Measurements from ENCODE around the gene PPIG. TPM values are rescaled to one million over a fixed set of nuclear protein-coding genes. Genes with fewer than 3 reads are reported as not detected.

Gene PPIG
- 14.1 and 20.7 TPM in 2 replicates for total RNA-seq

DNA sequence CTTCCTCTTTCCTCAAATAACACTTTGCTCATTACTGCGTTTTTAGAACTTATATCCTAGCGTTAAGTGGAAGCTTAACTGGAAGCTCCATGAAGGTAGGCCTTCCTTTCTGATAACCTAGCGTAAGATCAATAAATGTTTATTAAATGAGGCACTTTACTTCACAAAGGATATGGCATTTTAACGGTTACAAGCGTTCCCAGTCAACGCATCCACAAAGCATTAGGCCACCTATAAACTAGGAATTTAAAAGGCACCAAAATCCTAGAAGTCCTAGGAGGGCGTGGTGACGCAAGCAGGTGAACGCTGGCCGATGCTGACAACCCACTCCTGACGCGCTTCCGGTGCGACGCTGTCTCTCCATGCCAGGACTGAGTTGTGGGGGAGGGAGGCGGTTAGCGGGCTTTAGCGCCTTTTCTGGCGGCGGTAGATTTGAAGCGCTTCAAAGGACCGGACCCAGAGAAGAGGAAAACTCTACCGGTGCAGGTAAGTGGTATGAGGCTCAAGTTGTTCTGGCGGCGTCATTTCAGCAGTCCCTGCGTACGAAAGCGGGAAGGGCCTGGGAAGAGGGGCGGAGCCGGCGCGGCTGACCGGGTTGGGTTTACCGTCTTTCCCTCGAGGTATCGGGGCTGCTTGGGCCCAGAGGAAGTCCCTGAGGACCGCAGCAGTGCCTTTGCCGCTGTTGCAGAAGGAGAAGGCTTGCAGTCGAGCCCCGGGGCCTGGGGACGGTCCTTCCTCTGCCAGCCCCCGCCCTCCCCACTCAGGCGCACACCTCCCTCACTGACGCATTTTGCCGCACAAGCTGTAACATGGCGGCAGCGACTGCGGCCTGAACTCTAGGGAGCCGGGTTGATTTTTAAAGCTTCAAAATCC, at the start of gene PPIG:
PPIG (plus strand) TSS at position 347 of the 873 bp plus-strand sequence. CDS start 19,691 bp downstream, outside the sequence.

GRCh38 chr2:169573160-169573973, 10.8 kb upstream of the PPIG start, which contains the start of gene FASTKD1:
Gene FASTKD1, minus strand, starts transcription at chr2:169573865. Its CDS starts 1,836 bp downstream, at chr2:169572029.

Other genes with a start within 250 kb of the PPIG start
- gene LRP2, start 221.8 kb upstream of the PPIG start, total RNA-seq: not detected in 2 replicates
- gene BBS5, start 104.9 kb upstream of the PPIG start, total RNA-seq: 3.5 and 4.3 TPM in 2 replicates
- not detected in 2 replicates for gene KLHL41, start 74.6 kb upstream of the PPIG start, total RNA-seq
- gene FASTKD1, start 10.5 kb upstream of the PPIG start, total RNA-seq: 18.6 and 20.3 TPM in 2 replicates
- 0.35 TPM in 1 of 2 replicates, not detected in the other for gene CFAP210, start 110.1 kb downstream of the PPIG start, total RNA-seq
- 1.9 and 2.0 TPM in 2 replicates for gene PHOSPHO2, start 110.1 kb downstream of the PPIG start, total RNA-seq
- gene KLHL23, start 149.5 kb downstream of the PPIG start, total RNA-seq: 9.1 and 10.8 TPM in 2 replicates
- 85.1 and 85.3 TPM in 2 replicates for gene SSB, start 214.5 kb downstream of the PPIG start, total RNA-seq
- gene METTL5, start 240.6 kb downstream of the PPIG start, total RNA-seq: 78.2 and 93.7 TPM in 2 replicates
- 11.9 and 18.5 TPM in 2 replicates for gene UBR3, start 243.1 kb downstream of the PPIG start, total RNA-seq

Measured in airway epithelial cell (primary cell).